HG03521 (cell line): ENCODE results near the gene SMIM28.
"Not testable (repeated sequence)": the region's sequence is repeated elsewhere in the genome, so short reads cannot be mapped to it uniquely, and the experiment has no call there.

Experiments
- ATAC-seq: cut with Tn5 transposase; IDR thresholded peaks from one replicate; pipeline ENCODE4 v1.9.1; 2021; ENCODE audit warnings: mild to moderate bottlenecking, moderate library complexity; ENCODE audit not compliant: unreplicated experiment

The SMIM28 gene

DNA sequence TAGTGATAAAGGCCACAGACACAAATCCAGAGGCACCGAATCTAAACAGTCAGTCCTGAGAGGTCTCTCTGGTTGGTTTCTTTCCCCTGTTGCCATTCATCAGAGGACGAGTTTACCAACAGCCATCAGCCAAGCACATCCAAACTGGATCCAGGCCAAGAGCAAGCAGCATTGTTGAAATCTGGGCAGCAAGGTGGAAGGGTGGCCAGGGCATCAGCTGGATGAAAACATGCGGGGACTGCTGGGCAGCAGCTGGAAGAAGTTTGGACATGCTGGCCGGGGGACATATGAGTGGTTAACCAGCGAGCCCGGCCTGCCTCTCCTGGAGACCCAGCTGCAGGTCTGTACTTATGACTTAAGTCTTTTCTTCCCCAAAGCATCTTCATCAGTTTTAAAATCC is at the start of gene SMIM28:
Gene SMIM28, plus strand, starts transcription at position 62 of the 400 bp plus-strand sequence. Its CDS starts 168 bp downstream, at position 230.
- no peak for ATAC-seq

GRCh38 chr6:138328210-138328609 is 49.5 kb upstream of the SMIM28 start:
- no peak for ATAC-seq

DNA sequence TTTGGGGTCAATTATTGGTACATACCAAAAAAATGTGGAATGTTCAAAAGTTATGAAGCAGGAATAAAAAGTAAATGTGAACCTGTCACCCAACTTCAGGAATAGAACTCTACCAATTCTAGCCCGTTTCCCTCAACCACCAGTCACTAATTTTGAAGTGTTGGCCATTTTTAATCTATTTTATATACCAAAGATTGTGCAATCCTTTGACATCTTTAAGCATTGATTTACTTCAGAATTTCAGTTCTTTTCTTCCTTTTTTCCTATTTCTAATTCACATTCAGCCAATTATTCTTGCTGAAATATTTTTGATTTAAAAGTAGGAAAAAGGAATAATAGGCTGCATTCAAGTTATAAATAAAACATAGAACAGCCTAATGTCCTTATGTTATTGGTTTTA is 46.9 kb upstream of the SMIM28 start:
- no peak for ATAC-seq

DNA sequence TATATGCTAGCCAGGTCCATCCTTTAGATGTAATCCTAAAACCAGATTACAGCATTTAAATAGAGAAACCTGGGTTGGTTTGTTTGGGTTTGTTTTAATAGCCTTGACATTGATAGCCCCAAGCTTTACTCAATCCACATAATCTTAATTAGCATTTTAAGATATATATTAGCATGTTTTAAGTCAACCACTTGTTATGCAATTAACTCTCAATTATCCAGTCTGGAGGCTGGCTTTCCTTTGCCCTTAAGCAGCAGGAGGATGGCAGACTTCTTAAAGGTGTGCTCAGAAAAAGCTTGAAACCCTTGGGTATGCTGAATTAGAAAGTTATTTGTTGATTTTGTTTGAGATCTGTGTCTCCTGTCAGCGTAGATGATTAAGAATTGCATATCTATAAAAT is 46.3 kb upstream of the SMIM28 start:
- no peak for ATAC-seq

DNA sequence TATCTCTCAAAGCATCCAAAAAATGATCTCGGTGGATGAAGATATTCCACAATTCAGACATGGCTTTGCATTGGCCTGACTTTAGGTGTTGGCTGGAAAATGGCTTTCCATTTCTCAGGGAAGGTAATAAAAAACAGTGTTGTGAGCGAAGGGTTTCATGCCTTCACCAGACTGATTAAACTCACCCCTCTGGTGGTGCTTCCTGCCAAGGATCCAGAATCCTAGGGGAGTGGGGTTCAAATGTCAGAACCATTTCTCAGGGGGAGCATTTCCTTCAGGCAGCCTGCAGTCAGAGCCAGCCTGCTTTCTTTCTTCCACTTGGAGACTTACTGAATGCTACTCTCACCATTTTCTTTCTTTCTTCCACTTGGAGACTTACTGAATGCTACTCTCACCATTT is 45.7 kb upstream of the SMIM28 start:
- no peak for ATAC-seq

GRCh38 chr6:138334000-138334399 is 43.7 kb upstream of the SMIM28 start:
- no peak for ATAC-seq

- no peak for ATAC-seq
Measured at GRCh38 chr6:138334963-138335362, 42.7 kb upstream of the SMIM28 start.

GRCh38 chr6:138336221-138336620 is 41.5 kb upstream of the SMIM28 start:
- ATAC-seq = no peak

GRCh38 chr6:138337076-138337475 is 40.6 kb upstream of the SMIM28 start:
- ATAC-seq = no peak

DNA sequence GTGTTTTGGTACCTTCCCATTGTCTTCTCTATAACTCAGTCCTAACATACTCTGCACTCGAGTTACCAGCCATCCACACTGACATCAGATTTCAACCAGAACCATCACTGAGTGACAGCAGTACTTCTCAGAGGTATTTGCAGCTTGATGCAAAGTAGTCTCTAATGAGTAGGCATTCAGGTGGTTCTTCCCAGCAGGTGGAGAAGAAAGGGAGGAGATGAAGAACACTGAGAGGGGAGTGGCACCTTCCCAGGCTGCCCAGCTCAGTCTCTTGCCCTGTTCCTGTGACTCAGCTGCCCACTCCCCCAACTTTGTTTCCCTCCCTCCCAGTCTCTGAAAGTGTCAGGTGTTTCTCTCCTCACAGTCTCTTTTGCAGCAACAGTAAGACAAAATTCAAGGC is 38.7 kb upstream of the SMIM28 start:
- ATAC-seq = no peak

DNA sequence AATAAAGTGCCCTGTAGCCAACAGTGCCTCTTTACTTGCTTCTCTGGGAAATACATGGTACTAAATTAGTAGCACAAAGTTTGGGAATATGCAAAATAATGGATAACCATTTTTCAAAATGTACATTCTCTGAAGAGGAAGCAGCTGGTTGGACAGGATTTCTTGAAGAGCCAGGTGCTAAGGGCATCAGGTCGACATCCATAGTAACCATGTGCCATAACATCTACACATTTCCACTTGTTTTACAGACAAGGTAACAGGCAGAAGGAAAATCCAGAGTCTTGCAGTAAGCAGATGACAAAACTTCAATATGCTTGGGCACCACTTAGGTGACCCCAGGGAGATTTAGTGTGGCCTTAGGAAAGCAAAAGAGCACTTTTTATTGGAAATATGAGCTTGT is 36.5 kb upstream of the SMIM28 start:
- no peak for ATAC-seq

DNA sequence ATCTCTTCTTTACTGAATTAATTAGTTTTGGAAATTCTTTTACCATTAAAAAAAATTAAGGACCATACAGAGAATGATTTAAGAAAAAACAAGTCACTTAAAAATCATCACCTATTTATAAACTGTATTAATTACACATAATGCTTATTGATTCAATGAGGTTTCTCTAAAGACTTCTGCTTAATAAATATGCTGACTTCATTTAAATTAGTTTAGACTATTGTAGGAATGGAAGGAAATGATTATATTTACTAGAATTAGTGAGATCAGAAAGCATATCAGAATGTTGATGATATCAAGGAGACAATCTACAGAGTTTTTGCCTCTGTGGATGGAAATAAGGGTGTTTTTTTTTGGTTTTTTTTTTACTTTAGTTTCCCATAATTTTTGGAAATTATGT is 34.6 kb upstream of the SMIM28 start:
- ATAC-seq = no peak

DNA sequence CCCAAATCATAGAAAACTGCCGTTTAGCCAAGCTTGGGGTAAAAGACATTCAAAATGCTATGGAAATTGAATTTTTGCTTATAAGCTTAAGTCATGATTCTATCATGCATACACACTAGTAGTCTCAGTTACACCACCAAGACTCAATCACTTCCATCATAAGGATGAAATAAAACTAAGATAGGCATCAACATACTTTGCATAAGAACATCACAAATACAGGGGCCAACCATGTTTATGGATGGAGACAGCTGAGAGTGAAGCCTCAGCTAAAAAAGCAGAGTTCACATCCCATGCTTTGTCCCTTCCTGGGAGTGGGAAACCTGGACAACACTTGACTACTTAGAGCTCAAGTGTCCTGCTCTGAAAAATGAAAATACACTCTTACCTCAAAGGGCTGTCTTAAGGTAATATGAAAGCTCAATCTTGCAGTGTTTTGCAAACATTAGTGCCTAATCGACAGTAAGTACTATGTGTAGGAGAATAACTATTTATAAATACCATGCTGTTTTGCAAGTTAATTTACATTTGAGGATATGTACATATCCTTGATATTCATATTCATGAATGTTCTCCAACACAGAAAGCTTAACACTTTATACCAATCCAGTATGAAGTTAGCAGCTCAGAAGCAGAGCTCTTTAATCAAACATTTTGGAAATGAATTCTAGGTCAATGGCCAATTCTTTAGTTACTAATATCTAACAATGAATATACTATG is 32.0 kb upstream of the SMIM28 start:
- no peak for ATAC-seq

- no peak for ATAC-seq
Measured at GRCh38 chr6:138346302-138347195, 31.2 kb upstream of the SMIM28 start.

- ATAC-seq = no peak
Measured at GRCh38 chr6:138347864-138348263, 29.8 kb upstream of the SMIM28 start.

DNA sequence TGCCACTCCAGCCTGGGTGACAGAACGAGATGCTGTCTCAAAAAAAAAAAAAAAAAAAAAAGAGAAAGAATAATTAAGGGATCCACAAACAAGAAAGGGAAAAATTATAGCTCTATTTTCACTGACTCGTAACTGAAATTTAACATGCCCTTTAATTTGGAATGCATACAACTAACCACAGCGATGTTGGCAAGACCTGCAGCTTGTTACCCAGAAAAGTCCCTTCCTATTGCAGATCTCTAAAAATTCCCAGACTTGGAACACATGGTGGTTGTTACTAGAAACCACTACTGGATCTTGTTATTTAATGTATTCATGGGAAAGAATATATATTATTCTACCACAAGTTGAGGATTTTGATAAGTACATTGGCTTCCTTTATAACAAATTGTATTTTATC is 27.8 kb upstream of the SMIM28 start:
- no peak for ATAC-seq

DNA sequence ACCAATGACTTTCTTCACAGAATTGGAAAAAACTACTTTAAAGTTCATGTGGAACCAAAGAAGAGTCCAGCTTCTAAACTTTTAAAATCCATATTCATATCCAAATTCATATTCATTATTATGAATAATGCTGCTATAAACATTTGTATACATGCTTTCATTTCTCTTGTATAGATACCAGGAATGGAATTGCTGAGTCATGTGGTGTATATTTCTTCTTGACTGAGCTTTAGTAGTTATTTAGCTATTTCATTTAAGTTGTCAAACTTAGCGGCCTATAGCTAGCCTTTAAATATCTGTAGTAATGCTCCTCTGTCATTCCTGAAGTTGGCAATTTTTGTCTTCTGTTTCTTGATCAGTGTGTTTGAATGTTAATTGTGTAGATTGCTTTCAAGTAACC is 19.8 kb upstream of the SMIM28 start:
- ATAC-seq = no peak

DNA sequence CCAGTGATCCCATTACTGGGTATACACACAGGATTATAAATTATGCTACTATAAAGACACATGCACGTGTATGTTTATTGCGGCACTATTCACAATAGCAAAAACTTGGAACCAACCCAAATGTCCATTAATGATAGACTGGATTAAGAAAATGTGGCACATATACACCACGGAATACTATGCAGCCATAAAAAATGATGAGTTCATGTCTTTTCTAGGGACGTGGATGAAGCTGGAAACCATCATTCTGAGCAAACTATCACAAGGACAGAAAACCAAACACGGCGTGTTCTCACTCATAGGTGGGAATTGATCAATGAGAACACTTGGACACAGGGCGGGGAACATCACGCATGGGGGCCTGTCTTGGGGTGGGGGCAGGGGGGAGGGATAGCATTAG is 9.0 kb upstream of the SMIM28 start:
- not testable (repeated sequence) for ATAC-seq

DNA sequence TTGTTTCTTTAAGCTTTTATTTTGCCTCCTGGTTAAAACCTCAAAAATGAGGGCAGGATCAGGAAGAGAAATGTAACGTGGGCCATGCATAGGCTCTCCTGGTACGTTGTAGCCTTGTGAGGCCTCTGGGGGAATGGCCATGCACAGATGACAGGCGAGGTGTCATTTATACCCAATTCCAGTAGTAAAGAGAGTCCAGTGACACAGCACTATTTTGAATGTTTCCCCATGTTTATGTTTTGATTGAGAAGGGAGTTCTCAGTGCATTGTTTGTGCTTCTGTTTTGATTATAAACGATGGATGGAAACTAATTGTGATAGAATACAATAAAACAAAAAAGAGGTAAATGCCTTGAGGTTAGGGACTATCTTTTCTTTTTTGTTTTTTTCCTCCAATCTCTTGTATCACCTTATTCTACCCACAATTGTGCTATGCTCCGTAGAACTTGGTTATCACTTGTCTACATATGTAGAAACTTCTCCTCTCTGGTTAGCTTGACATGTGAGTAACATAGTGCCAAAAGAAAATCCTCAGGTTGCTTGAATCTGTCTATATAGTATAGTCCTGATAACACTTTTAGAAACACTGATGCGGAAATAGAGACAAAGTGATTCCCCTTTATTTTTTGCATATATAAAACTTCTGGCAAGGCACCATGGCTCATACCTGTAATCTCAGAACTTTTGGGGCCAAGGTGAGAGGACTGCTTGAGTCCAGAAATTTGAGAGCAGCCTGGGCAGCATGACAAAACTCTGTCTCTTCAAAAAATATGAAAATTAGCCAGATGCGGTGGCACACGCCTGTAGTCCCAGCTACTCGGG is 6.9 kb upstream of the SMIM28 start:
- no peak for ATAC-seq

- no peak for ATAC-seq
Measured at GRCh38 chr6:138371452-138371711, 6.3 kb upstream of the SMIM28 start.

DNA sequence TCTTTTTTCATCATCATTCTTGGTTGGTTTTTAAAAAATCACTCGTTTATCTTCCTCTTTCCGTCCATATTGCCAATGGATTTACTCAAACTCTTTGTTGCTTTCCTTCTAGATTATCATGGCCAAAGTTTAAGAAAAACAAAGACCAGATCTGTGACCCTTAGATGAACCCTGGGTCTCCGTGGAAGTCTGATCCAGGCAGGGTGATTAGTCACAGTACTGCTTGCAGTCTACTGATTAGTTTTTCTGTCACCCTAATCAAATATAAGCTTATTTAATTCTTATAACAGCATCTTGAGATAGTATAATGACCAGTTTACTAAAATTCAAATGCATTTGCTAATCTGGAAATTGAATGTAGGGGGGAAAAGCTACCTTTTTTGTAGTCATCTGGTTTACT is 6.0 kb upstream of the SMIM28 start:
- ATAC-seq = no peak
